ENCODE data around the gene GLRA1.

DNA sequence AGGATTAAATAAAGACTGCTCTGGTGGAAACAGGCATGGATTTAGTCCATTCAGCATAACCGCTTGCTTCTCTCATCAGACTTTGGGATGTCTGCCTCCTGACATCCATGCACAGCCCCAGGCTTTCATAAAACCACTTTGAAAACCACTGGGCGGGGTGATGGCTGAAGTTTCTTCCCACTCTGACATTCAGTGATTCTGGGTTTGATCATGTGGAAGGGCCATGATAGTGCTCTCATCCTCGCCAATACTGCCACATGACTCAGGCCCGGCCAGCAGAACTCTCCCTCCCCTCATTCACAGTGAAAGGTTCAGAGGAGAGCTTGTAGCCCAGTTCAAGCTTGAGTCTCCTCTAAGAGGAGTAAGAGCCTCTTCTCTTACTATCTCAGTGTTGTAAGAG is 29.6 kb upstream of the GLRA1 start:
- TF ChIP-seq, protein P1, sequence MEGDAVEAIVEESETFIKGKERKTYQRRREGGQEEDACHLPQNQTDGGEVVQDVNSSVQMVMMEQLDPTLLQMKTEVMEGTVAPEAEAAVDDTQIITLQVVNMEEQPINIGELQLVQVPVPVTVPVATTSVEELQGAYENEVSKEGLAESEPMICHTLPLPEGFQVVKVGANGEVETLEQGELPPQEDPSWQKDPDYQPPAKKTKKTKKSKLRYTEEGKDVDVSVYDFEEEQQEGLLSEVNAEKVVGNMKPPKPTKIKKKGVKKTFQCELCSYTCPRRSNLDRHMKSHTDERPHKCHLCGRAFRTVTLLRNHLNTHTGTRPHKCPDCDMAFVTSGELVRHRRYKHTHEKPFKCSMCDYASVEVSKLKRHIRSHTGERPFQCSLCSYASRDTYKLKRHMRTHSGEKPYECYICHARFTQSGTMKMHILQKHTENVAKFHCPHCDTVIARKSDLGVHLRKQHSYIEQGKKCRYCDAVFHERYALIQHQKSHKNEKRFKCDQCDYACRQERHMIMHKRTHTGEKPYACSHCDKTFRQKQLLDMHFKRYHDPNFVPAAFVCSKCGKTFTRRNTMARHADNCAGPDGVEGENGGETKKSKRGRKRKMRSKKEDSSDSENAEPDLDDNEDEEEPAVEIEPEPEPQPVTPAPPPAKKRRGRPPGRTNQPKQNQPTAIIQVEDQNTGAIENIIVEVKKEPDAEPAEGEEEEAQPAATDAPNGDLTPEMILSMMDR (IDR thresholded peaks at IDR 0.05 in 8 of 11, conservative IDR thresholded peaks at IDR 0.05 in 3 of 11), result no peak
- TF ChIP-seq POLR2AphosphoS5 (IDR thresholded peaks at IDR 0.05), result no peak
